HFFc6 (cell line): ENCODE results near the gene TOMM40. TPM values are rescaled to one million over a fixed set of nuclear protein-coding genes. Genes with fewer than 3 reads are reported as not detected.
"Not testable (repeated sequence)": the region's sequence is repeated elsewhere in the genome, so short reads cannot be mapped to it uniquely, and the experiment has no call there.

Experiments
- DNase-seq: peaks from one replicate; pipeline ENCODE4 v3.0.0-alpha.2; 2018
- H3K27ac Mint-ChIP-seq: 2 replicates; pipeline ENCODE4 v1.8.0; 2020; ENCODE audit warnings: mild to moderate bottlenecking, mixed read lengths
- H3K27me3 Mint-ChIP-seq: 2 replicates; pipeline ENCODE4 v1.8.0; 2021; ENCODE audit warnings: mild to moderate bottlenecking, moderate library complexity, mixed read lengths; ENCODE audit not compliant: insufficient read depth
- H3K36me3 Mint-ChIP-seq: 2 replicates; pipeline ENCODE4 v1.8.0; 2021; ENCODE audit warnings: low read depth, mixed read lengths
- H3K4me1 Mint-ChIP-seq: 2 replicates; pipeline ENCODE4 v1.8.0; 2020; ENCODE audit warnings: low read depth, mixed read lengths
- H3K4me3 Mint-ChIP-seq: 2 replicates; pipeline ENCODE4 v1.8.0; 2020; ENCODE audit warnings: mild to moderate bottlenecking, moderate library complexity, mixed read lengths
- H3K9me3 Mint-ChIP-seq: 2 replicates; pipeline ENCODE4 v1.8.0; 2020; ENCODE audit warnings: mild to moderate bottlenecking, mixed read lengths
- CTCF ChIP-seq: fragments of 200-600 bp; sonication (generic); IDR thresholded peaks from 2 replicates; pipeline ENCODE4 v1.5.0; 2021; ENCODE audit warnings: antibody characterized with exemption, mild to moderate bottlenecking
- total RNA-seq, 6 experiments: library from RNA; stranded (reverse); fragmentation: NEBNext Ultra II Directional; extraction: Animal tissue kit (Norgen Biotek cat#: 25700); gene quantifications; 2 replicates in 1 of 6; 3 replicates in 5 of 6; pipeline ENCODE4 v1.2.3, GENCODE V29; 2021

The TOMM40 gene
- total RNA-seq, 6 experiments from 2014 or later, result 79.8 to 107 (median 92.2) TPM

- Mint-ChIP-seq H3K36me3 (peaks cover 15% of the 10 kb centered on the region), H3K27ac (no peak overlapping the region), H3K9me3 (no peaks in the 10 kb centered on the region), H3K4me1 (peaks cover 10% of the 10 kb centered on the region), H3K4me3 (no peak overlapping the region), H3K27me3 (no peaks in the 10 kb centered on the region; the same call in 1 of the 2 replicates)
- no peak for TF ChIP-seq CTCF
- DNase-seq, result no peak
Observed at GRCh38 chr19:44855606-44856005, 35.4 kb upstream of the TOMM40 start.

- no peak for DNase-seq
- Mint-ChIP-seq H3K27ac (no peak overlapping the region; the same call in 1 of the 2 replicates), H3K4me1 (peaks cover 18% of the 10 kb centered on the region), H3K27me3 (no peaks in the 10 kb centered on the region; the same call in 1 of the 2 replicates), H3K4me3 (no peak overlapping the region), H3K9me3 (no peaks in the 10 kb centered on the region), H3K36me3 (peaks cover 25% of the 10 kb centered on the region)
- no peak for TF ChIP-seq CTCF
Observed at GRCh38 chr19:44856421-44857083, 34.5 kb upstream of the TOMM40 start.

GRCh38 chr19:44857837-44858236, 33.2 kb upstream of the TOMM40 start:
- Mint-ChIP-seq H3K4me1 (peaks cover 16% of the 10 kb centered on the region), H3K9me3 (no peaks in the 10 kb centered on the region), H3K27ac (no peak overlapping the region), H3K36me3 (peaks cover 34% of the 10 kb centered on the region), H3K27me3 (no peaks in the 10 kb centered on the region), H3K4me3 (no peak overlapping the region)
- TF ChIP-seq CTCF, result no peak
- no peak for DNase-seq

DNA sequence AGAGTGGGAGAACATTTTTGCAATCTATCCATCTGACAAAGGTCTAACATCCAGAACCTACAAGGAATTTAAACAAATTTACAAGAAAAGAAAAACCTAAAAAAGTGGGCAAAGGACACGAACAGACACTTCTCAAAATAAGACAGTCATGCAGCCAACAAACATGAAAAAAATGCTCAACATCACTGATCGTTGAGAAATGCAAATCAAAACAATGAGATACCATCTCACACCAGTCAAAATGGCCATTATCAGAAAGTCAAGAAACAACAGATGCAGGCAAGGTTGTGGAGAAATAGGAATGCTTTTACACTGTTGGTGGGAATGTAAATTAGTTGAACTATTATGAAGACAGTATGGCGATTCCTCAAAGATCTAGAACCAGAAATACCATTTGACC, 29.5 kb upstream of the TOMM40 start:
- Mint-ChIP-seq H3K36me3 (peaks cover 36% of the 10 kb centered on the region), H3K4me1 (peaks cover 11% of the 10 kb centered on the region)
- H3K4me3 Mint-ChIP-seq, DNase-seq, H3K27ac Mint-ChIP-seq, H3K9me3 Mint-ChIP-seq, H3K27me3 Mint-ChIP-seq: not testable (repeated sequence)

DNA sequence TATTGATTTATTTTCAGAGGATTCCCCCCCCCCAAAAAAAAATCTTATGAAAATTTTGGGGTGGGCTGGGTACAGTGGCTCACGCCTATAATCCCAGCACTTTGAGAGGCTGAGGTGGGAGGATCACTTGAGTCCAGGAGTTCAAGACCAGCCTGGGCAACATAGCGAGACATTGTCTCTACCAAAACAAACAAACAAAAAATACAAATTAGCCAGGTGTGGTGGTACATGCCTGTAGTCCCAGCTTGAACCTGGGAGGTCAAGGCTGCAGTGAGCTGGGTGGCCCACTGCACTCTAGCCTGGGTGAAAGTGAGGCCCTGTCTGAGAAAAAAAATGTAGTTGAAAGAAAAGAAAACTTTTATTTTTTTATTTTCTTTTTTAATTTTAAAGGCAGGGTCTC, 27.1 kb upstream of the TOMM40 start:
- Mint-ChIP-seq H3K27ac (no peak overlapping the region), H3K36me3 (peaks cover 53% of the 10 kb centered on the region), H3K27me3 (peaks cover 1% of the 10 kb centered on the region; the same call in 1 of the 2 replicates), H3K4me1 (peaks cover 19% of the 10 kb centered on the region), H3K9me3 (no peaks in the 10 kb centered on the region), H3K4me3 (no peak overlapping the region)
- no peak for TF ChIP-seq CTCF
- no peak for DNase-seq

- H3K9me3 Mint-ChIP-seq, result no peaks in the 10 kb centered on the region
- TF ChIP-seq CTCF, result no peak
- H3K27ac Mint-ChIP-seq, result no peak overlapping the region
- peaks cover 54% of the 10 kb centered on the region for H3K36me3 Mint-ChIP-seq
- H3K4me1 Mint-ChIP-seq, result peaks cover 27% of the 10 kb centered on the region
- no peak overlapping the region for H3K4me3 Mint-ChIP-seq
- no peak for DNase-seq
- peaks cover 3% of the 10 kb centered on the region for H3K27me3 Mint-ChIP-seq
Observed at GRCh38 chr19:44865196-44865767, 25.8 kb upstream of the TOMM40 start.
